GM23338 (cell line): ENCODE results near the gene TBCE.

Experiments used
- CREB1 ChIP-seq: fragments of 250-450 bp; sonication (Bioruptor Pico); IDR thresholded peaks from 2 replicates; pipeline ENCODE4 v1.5.0; 2020; ENCODE audit warnings: low read depth, mild to moderate bottlenecking, moderate library complexity
- EZH2 ChIP-seq: fragments of 200-600 bp; sonication (generic); IDR thresholded peaks from one replicate; pipeline ENCODE4 v1.8.0; 2017; ENCODE audit warnings: antibody characterized with exemption, mild to moderate bottlenecking, low read depth; ENCODE audit not compliant: unreplicated experiment
- EZH2phosphoT487 ChIP-seq: fragments of 200-600 bp; sonication (generic); IDR thresholded peaks from one replicate; pipeline ENCODE4 v1.8.1; 2018; ENCODE audit warnings: antibody characterized with exemption; ENCODE audit not compliant: unreplicated experiment
- JUNB ChIP-seq: IDR thresholded peaks from one replicate; pipeline ENCODE4 v1.6.1; 2016; ENCODE audit warnings: antibody characterized with exemption; ENCODE audit not compliant: unreplicated experiment
- POLR2AphosphoS5 ChIP-seq: IDR thresholded peaks from 2 replicates; pipeline ENCODE4 v1.6.1; 2016; ENCODE audit warnings: antibody characterized with exemption, low read depth
- STAT1 ChIP-seq: IDR thresholded peaks from one replicate; pipeline ENCODE4 v1.6.1; 2016; ENCODE audit warnings: antibody characterized with exemption; ENCODE audit not compliant: unreplicated experiment
- ZNF331 ChIP-seq: fragments of 250-450 bp; sonication (Bioruptor Pico); IDR thresholded peaks from 2 replicates; pipeline ENCODE4 v1.5.0; 2020; ENCODE audit warnings: low read depth, mild to moderate bottlenecking, moderate library complexity
- TF ChIP-seq, protein P1 (sequence below), 2 experiments: fragments of 200-600 bp in 1 of 2; sonication (generic) in 1 of 2; conservative IDR thresholded peaks; 2 replicates each; pipeline versions ENCODE4 v1.5.1 to v1.6.1; 2016 to 2017; ENCODE audit warnings: antibody characterized with exemption in 2 of 2, low read depth in 2 of 2, mild to moderate bottlenecking in 2 of 2, moderate library complexity in 1 of 2
- TF ChIP-seq, protein P2 (sequence below): fragments of 250-450 bp; sonication (Bioruptor Pico); IDR thresholded peaks from 2 replicates; pipeline ENCODE4 v1.5.0; 2020; ENCODE audit warnings: mild to moderate bottlenecking, moderate library complexity
- TF ChIP-seq, protein P3 (sequence below): IDR thresholded peaks from one replicate; pipeline ENCODE4 v1.6.1; 2018; ENCODE audit warnings: antibody characterized with exemption; ENCODE audit not compliant: unreplicated experiment

DNA sequence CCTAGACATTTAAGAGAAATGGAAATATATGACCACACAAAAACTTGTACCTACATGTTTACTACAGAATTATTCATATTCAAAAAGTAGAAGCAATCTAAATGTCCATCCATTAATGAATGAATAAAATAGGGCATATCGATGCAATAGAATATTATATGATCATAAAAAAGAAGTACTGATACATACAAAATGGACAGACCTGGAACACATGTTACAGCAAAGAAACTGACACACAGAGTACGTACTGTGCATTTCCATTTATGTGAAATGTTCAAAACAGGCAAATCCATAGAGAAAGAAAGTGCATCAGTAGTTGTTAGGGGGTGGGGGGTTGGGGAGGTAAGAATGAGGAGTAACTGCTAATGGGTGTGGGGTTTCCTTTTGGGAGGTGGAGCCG, 97.8 kb downstream of the TBCE start:
- TF ChIP-seq, protein P1, sequence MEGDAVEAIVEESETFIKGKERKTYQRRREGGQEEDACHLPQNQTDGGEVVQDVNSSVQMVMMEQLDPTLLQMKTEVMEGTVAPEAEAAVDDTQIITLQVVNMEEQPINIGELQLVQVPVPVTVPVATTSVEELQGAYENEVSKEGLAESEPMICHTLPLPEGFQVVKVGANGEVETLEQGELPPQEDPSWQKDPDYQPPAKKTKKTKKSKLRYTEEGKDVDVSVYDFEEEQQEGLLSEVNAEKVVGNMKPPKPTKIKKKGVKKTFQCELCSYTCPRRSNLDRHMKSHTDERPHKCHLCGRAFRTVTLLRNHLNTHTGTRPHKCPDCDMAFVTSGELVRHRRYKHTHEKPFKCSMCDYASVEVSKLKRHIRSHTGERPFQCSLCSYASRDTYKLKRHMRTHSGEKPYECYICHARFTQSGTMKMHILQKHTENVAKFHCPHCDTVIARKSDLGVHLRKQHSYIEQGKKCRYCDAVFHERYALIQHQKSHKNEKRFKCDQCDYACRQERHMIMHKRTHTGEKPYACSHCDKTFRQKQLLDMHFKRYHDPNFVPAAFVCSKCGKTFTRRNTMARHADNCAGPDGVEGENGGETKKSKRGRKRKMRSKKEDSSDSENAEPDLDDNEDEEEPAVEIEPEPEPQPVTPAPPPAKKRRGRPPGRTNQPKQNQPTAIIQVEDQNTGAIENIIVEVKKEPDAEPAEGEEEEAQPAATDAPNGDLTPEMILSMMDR (conservative IDR thresholded peaks at IDR 0.05; ENCODE audit: low read depth in 2 of 2), result no peak
- TF ChIP-seq EZH2 (no peak), EZH2phosphoT487 (no peak), POLR2AphosphoS5 (no peak), ZNF331 (CRISPR knock-in tag) (no peak), STAT1 (no peak), CREB1 (no peak), JUNB (no peak)
- TF ChIP-seq, protein P2, sequence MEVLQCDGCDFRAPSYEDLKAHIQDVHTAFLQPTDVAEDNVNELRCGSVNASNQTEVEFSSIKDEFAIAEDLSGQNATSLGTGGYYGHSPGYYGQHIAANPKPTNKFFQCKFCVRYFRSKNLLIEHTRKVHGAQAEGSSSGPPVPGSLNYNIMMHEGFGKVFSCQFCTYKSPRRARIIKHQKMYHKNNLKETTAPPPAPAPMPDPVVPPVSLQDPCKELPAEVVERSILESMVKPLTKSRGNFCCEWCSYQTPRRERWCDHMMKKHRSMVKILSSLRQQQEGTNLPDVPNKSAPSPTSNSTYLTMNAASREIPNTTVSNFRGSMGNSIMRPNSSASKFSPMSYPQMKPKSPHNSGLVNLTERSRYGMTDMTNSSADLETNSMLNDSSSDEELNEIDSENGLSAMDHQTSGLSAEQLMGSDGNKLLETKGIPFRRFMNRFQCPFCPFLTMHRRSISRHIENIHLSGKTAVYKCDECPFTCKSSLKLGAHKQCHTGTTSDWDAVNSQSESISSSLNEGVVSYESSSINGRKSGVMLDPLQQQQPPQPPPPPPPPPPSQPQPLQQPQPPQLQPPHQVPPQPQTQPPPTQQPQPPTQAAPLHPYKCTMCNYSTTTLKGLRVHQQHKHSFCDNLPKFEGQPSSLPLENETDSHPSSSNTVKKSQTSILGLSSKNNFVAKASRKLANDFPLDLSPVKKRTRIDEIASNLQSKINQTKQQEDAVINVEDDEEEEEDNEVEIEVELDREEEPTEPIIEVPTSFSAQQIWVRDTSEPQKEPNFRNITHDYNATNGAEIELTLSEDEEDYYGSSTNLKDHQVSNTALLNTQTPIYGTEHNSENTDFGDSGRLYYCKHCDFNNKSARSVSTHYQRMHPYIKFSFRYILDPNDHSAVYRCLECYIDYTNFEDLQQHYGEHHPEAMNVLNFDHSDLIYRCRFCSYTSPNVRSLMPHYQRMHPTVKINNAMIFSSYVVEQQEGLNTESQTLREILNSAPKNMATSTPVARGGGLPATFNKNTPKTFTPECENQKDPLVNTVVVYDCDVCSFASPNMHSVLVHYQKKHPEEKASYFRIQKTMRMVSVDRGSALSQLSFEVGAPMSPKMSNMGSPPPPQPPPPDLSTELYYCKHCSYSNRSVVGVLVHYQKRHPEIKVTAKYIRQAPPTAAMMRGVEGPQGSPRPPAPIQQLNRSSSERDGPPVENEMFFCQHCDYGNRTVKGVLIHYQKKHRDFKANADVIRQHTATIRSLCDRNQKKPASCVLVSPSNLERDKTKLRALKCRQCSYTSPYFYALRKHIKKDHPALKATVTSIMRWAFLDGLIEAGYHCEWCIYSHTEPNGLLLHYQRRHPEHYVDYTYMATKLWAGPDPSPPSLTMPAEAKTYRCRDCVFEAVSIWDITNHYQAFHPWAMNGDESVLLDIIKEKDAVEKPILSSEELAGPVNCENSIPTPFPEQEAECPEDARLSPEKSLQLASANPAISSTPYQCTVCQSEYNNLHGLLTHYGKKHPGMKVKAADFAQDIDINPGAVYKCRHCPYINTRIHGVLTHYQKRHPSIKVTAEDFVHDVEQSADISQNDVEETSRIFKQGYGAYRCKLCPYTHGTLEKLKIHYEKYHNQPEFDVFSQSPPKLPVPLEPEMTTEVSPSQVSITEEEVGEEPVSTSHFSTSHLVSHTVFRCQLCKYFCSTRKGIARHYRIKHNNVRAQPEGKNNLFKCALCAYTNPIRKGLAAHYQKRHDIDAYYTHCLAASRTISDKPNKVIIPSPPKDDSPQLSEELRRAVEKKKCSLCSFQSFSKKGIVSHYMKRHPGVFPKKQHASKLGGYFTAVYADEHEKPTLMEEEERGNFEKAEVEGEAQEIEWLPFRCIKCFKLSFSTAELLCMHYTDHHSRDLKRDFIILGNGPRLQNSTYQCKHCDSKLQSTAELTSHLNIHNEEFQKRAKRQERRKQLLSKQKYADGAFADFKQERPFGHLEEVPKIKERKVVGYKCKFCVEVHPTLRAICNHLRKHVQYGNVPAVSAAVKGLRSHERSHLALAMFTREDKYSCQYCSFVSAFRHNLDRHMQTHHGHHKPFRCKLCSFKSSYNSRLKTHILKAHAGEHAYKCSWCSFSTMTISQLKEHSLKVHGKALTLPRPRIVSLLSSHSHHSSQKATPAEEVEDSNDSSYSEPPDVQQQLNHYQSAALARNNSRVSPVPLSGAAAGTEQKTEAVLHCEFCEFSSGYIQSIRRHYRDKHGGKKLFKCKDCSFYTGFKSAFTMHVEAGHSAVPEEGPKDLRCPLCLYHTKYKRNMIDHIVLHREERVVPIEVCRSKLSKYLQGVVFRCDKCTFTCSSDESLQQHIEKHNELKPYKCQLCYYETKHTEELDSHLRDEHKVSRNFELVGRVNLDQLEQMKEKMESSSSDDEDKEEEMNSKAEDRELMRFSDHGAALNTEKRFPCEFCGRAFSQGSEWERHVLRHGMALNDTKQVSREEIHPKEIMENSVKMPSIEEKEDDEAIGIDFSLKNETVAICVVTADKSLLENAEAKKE (CRISPR knock-in tag), result no peak
- TF ChIP-seq, protein P3, sequence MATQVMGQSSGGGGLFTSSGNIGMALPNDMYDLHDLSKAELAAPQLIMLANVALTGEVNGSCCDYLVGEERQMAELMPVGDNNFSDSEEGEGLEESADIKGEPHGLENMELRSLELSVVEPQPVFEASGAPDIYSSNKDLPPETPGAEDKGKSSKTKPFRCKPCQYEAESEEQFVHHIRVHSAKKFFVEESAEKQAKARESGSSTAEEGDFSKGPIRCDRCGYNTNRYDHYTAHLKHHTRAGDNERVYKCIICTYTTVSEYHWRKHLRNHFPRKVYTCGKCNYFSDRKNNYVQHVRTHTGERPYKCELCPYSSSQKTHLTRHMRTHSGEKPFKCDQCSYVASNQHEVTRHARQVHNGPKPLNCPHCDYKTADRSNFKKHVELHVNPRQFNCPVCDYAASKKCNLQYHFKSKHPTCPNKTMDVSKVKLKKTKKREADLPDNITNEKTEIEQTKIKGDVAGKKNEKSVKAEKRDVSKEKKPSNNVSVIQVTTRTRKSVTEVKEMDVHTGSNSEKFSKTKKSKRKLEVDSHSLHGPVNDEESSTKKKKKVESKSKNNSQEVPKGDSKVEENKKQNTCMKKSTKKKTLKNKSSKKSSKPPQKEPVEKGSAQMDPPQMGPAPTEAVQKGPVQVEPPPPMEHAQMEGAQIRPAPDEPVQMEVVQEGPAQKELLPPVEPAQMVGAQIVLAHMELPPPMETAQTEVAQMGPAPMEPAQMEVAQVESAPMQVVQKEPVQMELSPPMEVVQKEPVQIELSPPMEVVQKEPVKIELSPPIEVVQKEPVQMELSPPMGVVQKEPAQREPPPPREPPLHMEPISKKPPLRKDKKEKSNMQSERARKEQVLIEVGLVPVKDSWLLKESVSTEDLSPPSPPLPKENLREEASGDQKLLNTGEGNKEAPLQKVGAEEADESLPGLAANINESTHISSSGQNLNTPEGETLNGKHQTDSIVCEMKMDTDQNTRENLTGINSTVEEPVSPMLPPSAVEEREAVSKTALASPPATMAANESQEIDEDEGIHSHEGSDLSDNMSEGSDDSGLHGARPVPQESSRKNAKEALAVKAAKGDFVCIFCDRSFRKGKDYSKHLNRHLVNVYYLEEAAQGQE, result no peak
